HEK293 (cell line): ENCODE results near the gene MTOR.
A peak's percentile ranks its signal among the peaks of the same experiment; 100 is the strongest.

Experiments used
- CTCF ChIA-PET: fragments of 350-600 bp; formaldehyde crosslinking; extraction: SDS; loops from one replicate; lab custom pipeline; 2021; ENCODE audit warnings: antibody characterized with exemption; lab: Yijun Ruan, JAX
- POLR2A ChIA-PET: fragments of 300-600 bp; formaldehyde crosslinking; extraction: SDS; loops from one replicate; lab custom pipeline; 2020; ENCODE audit warnings: antibody characterized with exemption, inconsistent platforms; lab: Yijun Ruan, JAX
- H3K27ac ChIP-seq: fragments of 200-500 bp; sonication (Bioruptor generic); 2 replicates; pipeline ENCODE4 v1.5.1; 2014; ENCODE audit warnings: low read depth, low read length, control low read depth, inconsistent platforms; ENCODE audit errors: extremely low read depth
- H3K36me3 ChIP-seq, 2 experiments: fragments of 200-500 bp in 1 of 2; sonication (Bioruptor generic) in 1 of 2; 1 replicate in 1 of 2; 2 replicates in 1 of 2; pipeline ENCODE4 v1.5.1; 2014 to 2017; ENCODE audit warnings: inconsistent platforms in 2 of 2, low read length in 2 of 2; ENCODE audit not compliant: control insufficient read depth in 2 of 2, insufficient read depth in 1 of 2
- H3K4me1 ChIP-seq: fragments of 200-500 bp; sonication (Bioruptor generic); 2 replicates; pipeline ENCODE4 v1.5.1; 2014; ENCODE audit warnings: mild to moderate bottlenecking, low read length, inconsistent platforms; ENCODE audit not compliant: control insufficient read depth, insufficient read depth
- H3K4me3 ChIP-seq: 2 replicates; pipeline ENCODE4 v1.5.1; 2011; ENCODE audit warnings: low read depth, mild to moderate bottlenecking, control low read depth, low read length, moderate library complexity
- H3K9me3 ChIP-seq: fragments of 200-500 bp; sonication (Bioruptor generic); 2 replicates; pipeline ENCODE4 v1.5.1; 2014; ENCODE audit warnings: low read depth, low read length, inconsistent platforms; ENCODE audit not compliant: control insufficient read depth, insufficient read depth
- BCL11B ChIP-seq: fragments of 450-650 bp; formaldehyde crosslinking; IDR thresholded peaks from 2 replicates; pipeline ENCODE4 v1.5.1; 2016; ENCODE audit warnings: low read depth, missing biosample characterization, missing genetic modification characterization
- CTCF ChIP-seq: fragments of 450-650 bp; formaldehyde crosslinking; IDR thresholded peaks from 2 replicates; pipeline ENCODE4 v1.5.1; 2016; ENCODE audit warnings: missing biosample characterization, missing genetic modification characterization
- FEZF1 ChIP-seq: fragments of 450-650 bp; formaldehyde crosslinking; IDR thresholded peaks from 2 replicates; pipeline ENCODE4 v1.5.1; 2016; ENCODE audit warnings: missing biosample characterization, missing genetic modification characterization
- GFI1B ChIP-seq: fragments of 450-650 bp; formaldehyde crosslinking; IDR thresholded peaks from 2 replicates; pipeline ENCODE4 v1.5.1; 2016; ENCODE audit warnings: missing biosample characterization, missing genetic modification characterization
- GLIS2 ChIP-seq: fragments of 450-650 bp; formaldehyde crosslinking; IDR thresholded peaks from 2 replicates; pipeline ENCODE4 v1.5.1; 2016; ENCODE audit warnings: missing biosample characterization, missing genetic modification characterization
- KLF10 ChIP-seq: fragments of 450-650 bp; IDR thresholded peaks from 2 replicates; pipeline ENCODE4 v1.5.1; 2018; ENCODE audit warnings: missing biosample characterization, mild to moderate bottlenecking, missing genetic modification characterization
- PRDM1 ChIP-seq: fragments of 450-650 bp; formaldehyde crosslinking; IDR thresholded peaks from 2 replicates; pipeline ENCODE4; 2016; ENCODE audit warnings: missing biosample characterization, missing genetic modification characterization
- PRDM6 ChIP-seq: fragments of 450-650 bp; formaldehyde crosslinking; IDR thresholded peaks from 2 replicates; pipeline ENCODE4 v1.5.1; 2017; ENCODE audit warnings: missing biosample characterization, missing genetic modification characterization
- RBAK ChIP-seq: fragments of 450-650 bp; formaldehyde crosslinking; IDR thresholded peaks from 2 replicates; pipeline ENCODE4 v1.5.1; 2016; ENCODE audit warnings: missing biosample characterization, missing genetic modification characterization
- SCRT1 ChIP-seq: fragments of 450-650 bp; formaldehyde crosslinking; IDR thresholded peaks from 2 replicates; pipeline ENCODE4 v1.5.1; 2016; ENCODE audit warnings: missing biosample characterization, missing genetic modification characterization, borderline replicate concordance
- SP7 ChIP-seq: fragments of 450-650 bp; formaldehyde crosslinking; IDR thresholded peaks from 2 replicates; pipeline ENCODE4 v1.5.1; 2016; ENCODE audit warnings: missing biosample characterization, missing genetic modification characterization
- WT1 ChIP-seq: fragments of 450-650 bp; formaldehyde crosslinking; IDR thresholded peaks from 2 replicates; pipeline ENCODE4 v1.5.1; 2016; ENCODE audit warnings: missing biosample characterization, missing genetic modification characterization
- ZIC2 ChIP-seq: fragments of 450-650 bp; formaldehyde crosslinking; IDR thresholded peaks from 2 replicates; pipeline ENCODE4 v1.5.1; 2016; ENCODE audit warnings: missing biosample characterization, missing genetic modification characterization
- ZNF132 ChIP-seq: fragments of 450-650 bp; formaldehyde crosslinking; IDR thresholded peaks from 2 replicates; pipeline ENCODE4 v1.5.1; 2017; ENCODE audit warnings: missing biosample characterization, missing genetic modification characterization, borderline replicate concordance
- ZNF175 ChIP-seq: fragments of 450-650 bp; formaldehyde crosslinking; IDR thresholded peaks from 2 replicates; pipeline ENCODE4 v1.5.1; 2016; ENCODE audit warnings: missing biosample characterization, missing genetic modification characterization
- ZNF266 ChIP-seq: fragments of 450-650 bp; formaldehyde crosslinking; IDR thresholded peaks from 2 replicates; pipeline ENCODE4 v1.5.1; 2016; ENCODE audit warnings: missing biosample characterization, missing genetic modification characterization, low read depth
- ZNF335 ChIP-seq: fragments of 450-650 bp; formaldehyde crosslinking; conservative IDR thresholded peaks from 2 replicates; pipeline ENCODE4 v1.5.1; 2016; ENCODE audit warnings: missing biosample characterization, missing genetic modification characterization
- ZNF350 ChIP-seq: fragments of 450-650 bp; formaldehyde crosslinking; IDR thresholded peaks from 2 replicates; pipeline ENCODE4 v1.5.0; 2017; ENCODE audit warnings: missing biosample characterization, mild to moderate bottlenecking, missing genetic modification characterization
- ZNF354C ChIP-seq: fragments of 450-650 bp; formaldehyde crosslinking; IDR thresholded peaks from 2 replicates; pipeline ENCODE4 v1.5.1; 2016; ENCODE audit warnings: missing biosample characterization, missing genetic modification characterization, low read depth, borderline replicate concordance
- ZNF366 ChIP-seq: fragments of 450-650 bp; formaldehyde crosslinking; conservative IDR thresholded peaks from 2 replicates; pipeline ENCODE4 v1.5.1; 2016; ENCODE audit warnings: missing biosample characterization, missing genetic modification characterization
- ZNF394 ChIP-seq: fragments of 450-650 bp; formaldehyde crosslinking; IDR thresholded peaks from 2 replicates; pipeline ENCODE4 v1.5.1; 2016; ENCODE audit warnings: missing biosample characterization, missing genetic modification characterization, mild to moderate bottlenecking, moderate library complexity, borderline replicate concordance
- ZNF514 ChIP-seq: fragments of 450-650 bp; formaldehyde crosslinking; IDR thresholded peaks from 2 replicates; pipeline ENCODE4 v1.5.1; 2016; ENCODE audit warnings: missing biosample characterization, missing genetic modification characterization
- ZNF549 ChIP-seq: fragments of 450-650 bp; IDR thresholded peaks from 2 replicates; pipeline ENCODE4 v1.5.1; 2018; ENCODE audit warnings: missing biosample characterization, missing genetic modification characterization, mild to moderate bottlenecking, inconsistent platforms, moderate library complexity
- ZNF580 ChIP-seq: fragments of 450-650 bp; formaldehyde crosslinking; IDR thresholded peaks from 2 replicates; pipeline ENCODE4 v1.5.1; 2016; ENCODE audit warnings: missing biosample characterization, missing genetic modification characterization
- ZNF600 ChIP-seq: fragments of 450-650 bp; formaldehyde crosslinking; IDR thresholded peaks from 2 replicates; pipeline ENCODE4 v1.5.1; 2016; ENCODE audit warnings: missing biosample characterization, missing genetic modification characterization
- ZNF660 ChIP-seq: fragments of 450-650 bp; IDR thresholded peaks from 2 replicates; pipeline ENCODE4 v1.5.1; 2018; ENCODE audit warnings: missing biosample characterization, mild to moderate bottlenecking, missing genetic modification characterization
- ZNF701 ChIP-seq: fragments of 450-650 bp; formaldehyde crosslinking; IDR thresholded peaks from 2 replicates; pipeline ENCODE4 v1.5.1; 2016; ENCODE audit warnings: missing biosample characterization, missing genetic modification characterization
- ZNF707 ChIP-seq: fragments of 450-650 bp; formaldehyde crosslinking; IDR thresholded peaks from 2 replicates; pipeline ENCODE4 v1.5.1; 2016; ENCODE audit warnings: missing biosample characterization, missing genetic modification characterization
- ZSCAN16 ChIP-seq: fragments of 450-650 bp; formaldehyde crosslinking; IDR thresholded peaks from 2 replicates; pipeline ENCODE4 v1.5.1; 2016; ENCODE audit warnings: missing biosample characterization, missing genetic modification characterization
- ZSCAN18 ChIP-seq: fragments of 450-650 bp; formaldehyde crosslinking; IDR thresholded peaks from 2 replicates; pipeline ENCODE4 v1.5.1; 2016; ENCODE audit warnings: missing biosample characterization, missing genetic modification characterization
- ZSCAN4 ChIP-seq: fragments of 450-650 bp; formaldehyde crosslinking; IDR thresholded peaks from 2 replicates; pipeline ENCODE4 v1.5.1; 2017; ENCODE audit warnings: missing biosample characterization, missing genetic modification characterization
- ZXDB ChIP-seq: fragments of 450-650 bp; formaldehyde crosslinking; IDR thresholded peaks from 2 replicates; pipeline ENCODE4 v1.5.1; 2016; ENCODE audit warnings: missing biosample characterization, missing genetic modification characterization

Gene MTOR

GRCh38 chr1:11134251-11134897 lies 128.0 kb downstream of the MTOR start (continued):
- TF ChIP-seq ZNF580 (tag by site-specific recombination) = peak; percentile 93
- TF ChIP-seq ZNF600 = peak; percentile 99
- 0 out of 2 replicates have a peak, but pooled peaks have one; percentile 33 for TF ChIP-seq GLIS2 (tag by site-specific recombination)
- TF ChIP-seq FEZF1 (tag by site-specific recombination) = peak; percentile 84
- no peak; the same call in 1 of the 2 replicates for TF ChIP-seq BCL11B
- peak; percentile 21; the same call in 1 of the 2 replicates for TF ChIP-seq KLF10 (tag by site-specific recombination)
- no peak for TF ChIP-seq ZNF335 (tag by site-specific recombination)
- peak; percentile 37 for TF ChIP-seq ZXDB (tag by site-specific recombination)
- no peak for TF ChIP-seq ZNF350
- peak; percentile 86 for TF ChIP-seq ZNF366 (tag by site-specific recombination)
- TF ChIP-seq ZNF394 (tag by site-specific recombination) = peak; percentile 12; the same call in 1 of the 2 replicates
- peak; percentile 83 for TF ChIP-seq SP7 (tag by site-specific recombination)
- no peak for TF ChIP-seq RBAK (tag by site-specific recombination)
- no peak for TF ChIP-seq ZNF132 (tag by site-specific recombination)
- TF ChIP-seq ZNF660 (tag by site-specific recombination) = peak; percentile 83
- TF ChIP-seq ZIC2 (tag by site-specific recombination) = no peak
- no peak for TF ChIP-seq ZSCAN18 (tag by site-specific recombination)
- no peak for TF ChIP-seq ZNF354C
- TF ChIP-seq ZNF514 (tag by site-specific recombination) = no peak
- TF ChIP-seq ZSCAN4 = 0 out of 2 replicates have a peak, but pooled peaks have one; percentile 9
- no peak for TF ChIP-seq ZNF707 (tag by site-specific recombination)

GRCh38 chr1:11132563-11133293 lies 129.6 kb downstream of the MTOR start:
- ChIA-PET CTCF (interaction anchor here (0.6 kb wide), 1 partner anchor 53 kb away, joined by 4 read pairs; no protein-coding TSS in a partner anchor), POLR2A (no interaction called here)
- peaks cover 4% of the 10 kb centered on the region; the same call in 1 of the 2 replicates for H3K4me1 ChIP-seq
- H3K27ac ChIP-seq = no peak overlapping the region
- H3K36me3 ChIP-seq = peaks cover 17 to 91% of the 10 kb centered on the region in 2 experiments
- no peak overlapping the region for H3K4me3 ChIP-seq
- no peaks in the 10 kb centered on the region for H3K9me3 ChIP-seq
- TF ChIP-seq ZNF701 (no peak), WT1 (no peak), ZNF266 (no peak), ZSCAN16 (tag by site-specific recombination) (no peak), ZNF175 (no peak), ZNF132 (tag by site-specific recombination) (no peak), PRDM1 (tag by site-specific recombination) (no peak), SCRT1 (tag by site-specific recombination) (no peak), PRDM6 (no peak), GFI1B (tag by site-specific recombination) (no peak), CTCF (tag by site-specific recombination) (no peak), ZIC2 (tag by site-specific recombination) (no peak), ZNF549 (tag by site-specific recombination) (no peak)
